Fibroblast of villous mesenchyme (primary cell): ENCODE measurements around the gene TTC28. TPM values are rescaled to one million over a fixed set of nuclear protein-coding genes. Genes with fewer than 3 reads are reported as not detected.

Experiments
- DNase-seq: peaks from one replicate; pipeline ENCODE4 v3.0.0-alpha.2; 2010; ENCODE audit warnings: low read depth
- H3K4me3 ChIP-seq: 2 replicates; pipeline ENCODE4 v1.5.1; 2011; ENCODE audit warnings: low read depth, mild to moderate bottlenecking, low read length
- total RNA-seq: library from RNA; depleted of rRNA; stranded (reverse); fragments of >200 nt; gene quantifications from 2 replicates; pipeline ENCODE4 v1.2.3, GENCODE V29; 2012
- TF ChIP-seq, protein P1 (sequence below): IDR thresholded peaks from 2 replicates; pipeline ENCODE4 v1.5.1; 2012; ENCODE audit warnings: low read depth, mild to moderate bottlenecking, low read length; ENCODE audit not compliant: insufficient read depth

TTC28 gene
- total RNA-seq, 1 donor: 23.3 TPM

DNA sequence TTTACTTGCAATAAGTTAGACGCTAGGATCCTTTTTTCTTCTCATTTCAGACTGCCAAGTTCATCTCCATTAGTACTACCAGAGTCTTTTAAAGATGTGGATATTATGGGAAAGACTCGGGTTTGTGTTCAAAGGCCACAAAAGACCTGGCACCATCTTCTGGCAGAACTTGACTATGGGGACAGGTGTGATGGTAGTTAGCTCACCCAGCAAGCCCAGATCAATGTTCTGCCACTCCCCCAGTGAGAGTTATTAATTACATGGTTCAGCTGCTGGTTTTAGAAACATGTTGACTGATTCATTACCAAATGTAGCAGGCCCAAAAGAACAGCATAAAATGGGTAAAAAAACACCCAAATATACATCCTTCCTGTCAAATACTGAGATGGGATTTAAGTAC, 427.1 kb downstream of the TTC28 start:
- no peak for DNase-seq
- TF ChIP-seq, protein P1, sequence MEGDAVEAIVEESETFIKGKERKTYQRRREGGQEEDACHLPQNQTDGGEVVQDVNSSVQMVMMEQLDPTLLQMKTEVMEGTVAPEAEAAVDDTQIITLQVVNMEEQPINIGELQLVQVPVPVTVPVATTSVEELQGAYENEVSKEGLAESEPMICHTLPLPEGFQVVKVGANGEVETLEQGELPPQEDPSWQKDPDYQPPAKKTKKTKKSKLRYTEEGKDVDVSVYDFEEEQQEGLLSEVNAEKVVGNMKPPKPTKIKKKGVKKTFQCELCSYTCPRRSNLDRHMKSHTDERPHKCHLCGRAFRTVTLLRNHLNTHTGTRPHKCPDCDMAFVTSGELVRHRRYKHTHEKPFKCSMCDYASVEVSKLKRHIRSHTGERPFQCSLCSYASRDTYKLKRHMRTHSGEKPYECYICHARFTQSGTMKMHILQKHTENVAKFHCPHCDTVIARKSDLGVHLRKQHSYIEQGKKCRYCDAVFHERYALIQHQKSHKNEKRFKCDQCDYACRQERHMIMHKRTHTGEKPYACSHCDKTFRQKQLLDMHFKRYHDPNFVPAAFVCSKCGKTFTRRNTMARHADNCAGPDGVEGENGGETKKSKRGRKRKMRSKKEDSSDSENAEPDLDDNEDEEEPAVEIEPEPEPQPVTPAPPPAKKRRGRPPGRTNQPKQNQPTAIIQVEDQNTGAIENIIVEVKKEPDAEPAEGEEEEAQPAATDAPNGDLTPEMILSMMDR: no peak

DNA sequence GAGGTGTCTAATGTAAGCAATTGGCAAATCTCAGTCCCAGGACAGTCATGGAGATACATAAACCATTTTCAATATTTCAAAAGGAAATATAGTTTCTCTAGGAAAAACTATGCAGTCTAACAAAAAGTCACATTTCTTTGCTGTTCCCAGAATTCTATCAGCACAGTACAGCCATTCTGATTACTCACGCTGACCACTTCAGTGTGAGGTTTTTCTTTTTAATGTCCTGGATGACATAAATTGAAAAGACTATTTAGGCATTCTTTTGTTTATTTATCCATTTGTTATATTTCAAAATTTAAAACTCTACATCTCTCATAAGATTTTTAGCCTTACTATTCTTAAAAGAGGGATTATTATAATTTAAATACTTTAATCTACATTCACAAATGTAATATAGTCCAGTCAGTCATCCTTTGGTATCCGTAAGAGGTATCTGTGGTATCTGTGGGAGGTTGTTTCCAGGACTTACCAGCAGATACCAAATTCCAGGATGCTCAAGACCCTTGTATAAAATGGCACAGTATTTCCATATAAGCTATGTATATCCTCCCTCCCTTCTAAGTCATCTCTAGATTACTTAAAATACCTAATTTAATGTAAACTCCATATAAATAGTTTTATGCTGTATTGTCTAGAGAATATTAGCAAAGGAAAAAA, 429.5 kb downstream of the TTC28 start:
- no peak overlapping the region for H3K4me3 ChIP-seq
- no peak for DNase-seq
- TF ChIP-seq, protein P1: no peak

More for the DNA sequence above, 427.1 kb downstream of the TTC28 start:
- no peak overlapping the region for H3K4me3 ChIP-seq

DNA sequence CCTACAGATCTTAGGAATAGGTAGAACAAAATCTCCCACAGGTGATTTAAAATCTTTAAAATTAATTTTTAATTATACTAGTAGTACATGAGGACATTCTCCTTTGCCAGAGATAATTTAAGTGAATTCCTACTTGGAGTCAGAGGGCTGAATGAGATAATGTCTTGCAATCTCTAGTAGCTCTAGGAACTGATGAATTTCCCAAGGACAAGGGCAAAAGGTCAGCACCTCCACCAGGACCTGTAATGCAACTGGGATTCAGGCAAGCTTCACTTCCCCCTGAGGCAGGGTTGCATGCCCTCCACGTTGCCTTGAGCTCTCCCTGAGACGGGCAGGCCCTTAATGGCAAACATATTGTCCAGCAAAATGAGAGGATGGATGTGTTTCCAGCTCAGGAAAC, 430.2 kb downstream of the TTC28 start:
- no peak for DNase-seq
- H3K4me3 ChIP-seq: no peak overlapping the region
- TF ChIP-seq, protein P1: no peak

DNA sequence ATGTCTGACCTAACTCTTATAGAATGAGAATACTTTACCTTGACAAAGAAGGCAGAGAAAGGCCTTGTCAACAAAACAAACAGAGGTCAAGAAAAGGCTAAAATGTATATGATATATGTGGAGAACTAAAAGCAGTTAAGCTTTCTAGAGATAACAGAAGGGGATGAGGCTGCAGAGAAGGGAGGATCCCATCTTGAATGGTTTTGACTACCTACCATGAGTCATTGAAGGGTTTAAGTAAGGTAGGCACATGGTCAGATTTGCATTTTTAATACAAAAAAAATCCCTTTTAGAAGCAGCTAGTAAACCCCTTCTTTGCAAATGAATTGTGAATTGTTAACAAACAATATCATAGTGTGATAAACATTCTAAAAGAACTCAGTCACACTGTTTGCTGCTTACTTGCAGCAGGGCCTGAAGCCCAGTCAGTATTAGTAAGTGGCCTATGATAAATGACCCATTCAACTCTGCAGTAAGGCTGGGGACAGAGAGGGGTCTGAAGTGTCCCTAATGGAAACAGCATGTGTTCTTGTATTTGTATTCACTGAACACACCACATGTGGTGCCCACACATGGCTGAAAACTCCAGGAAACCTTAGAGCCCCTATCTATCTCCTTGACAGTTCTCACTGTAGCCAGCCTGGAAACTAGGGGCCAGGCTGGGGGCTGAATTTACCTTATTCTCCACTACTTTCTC, 431.8 kb downstream of the TTC28 start:
- DNase-seq: no peak
- no peak overlapping the region for H3K4me3 ChIP-seq
- TF ChIP-seq, protein P1: no peak

DNA sequence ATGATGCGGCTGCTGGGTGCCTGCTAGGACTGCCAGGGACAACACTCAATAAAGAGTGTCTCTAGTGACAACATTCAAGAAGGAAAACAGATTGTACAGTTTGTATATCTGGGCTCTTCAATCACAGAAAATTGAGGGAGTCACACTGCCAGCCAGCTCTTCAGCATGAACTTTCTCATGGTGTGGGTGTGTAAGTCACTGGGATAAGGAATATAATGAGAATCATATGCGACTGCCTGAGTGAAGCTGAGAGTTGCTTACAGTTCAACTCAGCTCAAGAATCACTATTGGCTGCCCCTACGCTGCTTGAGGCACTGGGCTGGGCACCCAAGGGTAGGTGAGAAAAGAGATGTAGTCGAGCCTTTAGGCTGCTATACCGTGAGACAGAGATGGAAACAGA, 432.5 kb downstream of the TTC28 start:
- no peak for DNase-seq
- no peak overlapping the region for H3K4me3 ChIP-seq
- TF ChIP-seq, protein P1: no peak

DNA sequence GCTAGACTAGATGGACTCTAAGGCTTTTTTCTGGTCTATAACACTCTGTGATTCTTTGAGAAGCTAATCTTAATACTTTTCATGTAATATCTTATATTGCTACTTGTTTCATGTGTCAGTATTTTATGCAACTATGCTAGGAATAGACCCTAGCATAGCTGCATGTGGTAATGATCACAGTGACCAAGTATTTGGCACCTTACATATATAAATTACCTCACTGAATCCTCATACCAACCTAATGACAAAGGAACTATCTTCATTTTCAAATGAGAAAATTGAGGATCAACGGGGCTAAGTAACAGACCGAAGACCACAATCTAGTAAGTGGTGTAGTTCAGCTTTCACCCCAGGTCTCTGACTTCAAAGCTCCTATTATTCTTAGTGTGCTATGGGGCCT, 433.2 kb downstream of the TTC28 start:
- TF ChIP-seq, protein P1: no peak
- no peak overlapping the region for H3K4me3 ChIP-seq
- DNase-seq: no peak
